MM.1S (cell line): Measurements from ENCODE around the gene INPP4A.

Experiments
- CTCF ChIP-seq: fragments of 300-600 bp; sonication (generic); IDR thresholded peaks from 2 replicates; pipeline ENCODE4 v1.5.1; 2016; ENCODE audit warnings: antibody characterized with exemption, low read length, mixed read lengths
- EZH2 ChIP-seq: fragments of 300-600 bp; sonication (generic); optimal IDR thresholded peaks from 2 replicates; pipeline ENCODE3; 2017; ENCODE audit warnings: low read depth, mild to moderate bottlenecking, antibody characterized with exemption, low read length, mixed read lengths

GRCh38 chr2:98458207-98458606 is 13.5 kb downstream of the INPP4A start:
- no peak for TF ChIP-seq CTCF
- TF ChIP-seq EZH2, result no peak
